ENCODE measurements around the gene C6orf132.
"Not testable (repeated sequence)": the region's sequence is repeated elsewhere in the genome, so short reads cannot be mapped to it uniquely, and the experiment has no call there.

C6orf132 gene

GRCh38 chr6:42142118-42142835, at the start of gene C6orf132:
TSS of gene C6orf132 (minus strand) at chr6:42142620. CDS start at chr6:42142444, 176 bp downstream.
- DNase-seq (ENCODE audit: low read depth in 2 of 2), result no peak

GRCh38 chr6:42190554-42191183, 48.2 kb upstream of the C6orf132 start:
- no peak for DNase-seq (ENCODE audit: low read depth in 2 of 2)

- DNase-seq (ENCODE audit: low read depth in 2 of 2), result no peak
Observed at GRCh38 chr6:42188406-42188805, 46.0 kb upstream of the C6orf132 start.

- DNase-seq (ENCODE audit: low read depth in 2 of 2), result no peak
Observed at GRCh38 chr6:42185597-42185996, 43.2 kb upstream of the C6orf132 start.

GRCh38 chr6:42184475-42184874, 42.1 kb upstream of the C6orf132 start:
- DNase-seq (ENCODE audit: low read depth in 2 of 2), result no peak

DNA sequence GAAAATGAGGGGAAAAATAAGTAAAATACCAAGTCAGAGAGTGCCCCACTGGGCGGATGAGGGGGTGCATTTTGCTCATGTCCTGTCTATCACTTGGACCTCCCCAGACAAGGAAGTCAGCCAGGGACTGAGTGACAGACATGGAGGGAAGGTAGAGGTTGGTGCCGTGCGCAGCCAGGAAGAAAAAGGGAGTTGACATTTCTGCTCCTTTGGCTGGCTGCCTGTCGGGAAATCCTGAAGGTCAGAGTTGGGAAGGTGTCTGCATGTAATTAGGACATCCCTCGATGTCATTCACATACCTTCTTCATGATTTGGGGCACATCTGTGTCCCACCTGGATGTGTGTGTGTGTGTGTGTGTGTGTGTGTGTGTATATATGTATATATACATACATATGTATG, 39.7 kb upstream of the C6orf132 start:
- no peak for DNase-seq (ENCODE audit: low read depth in 2 of 2)

GRCh38 chr6:42179945-42180313, 37.5 kb upstream of the C6orf132 start:
- peak; percentile 43 to 55 for DNase-seq (ENCODE audit: low read depth in 2 of 2)

GRCh38 chr6:42179261-42179944, 37.0 kb upstream of the C6orf132 start:
- DNase-seq (ENCODE audit: low read depth in 2 of 2), result no peak

GRCh38 chr6:42177514-42178364, 35.3 kb upstream of the C6orf132 start:
- DNase-seq (ENCODE audit: low read depth in 2 of 2), result no peak

GRCh38 chr6:42176981-42177380, 34.6 kb upstream of the C6orf132 start:
- no peak for DNase-seq (ENCODE audit: low read depth in 2 of 2)

DNA sequence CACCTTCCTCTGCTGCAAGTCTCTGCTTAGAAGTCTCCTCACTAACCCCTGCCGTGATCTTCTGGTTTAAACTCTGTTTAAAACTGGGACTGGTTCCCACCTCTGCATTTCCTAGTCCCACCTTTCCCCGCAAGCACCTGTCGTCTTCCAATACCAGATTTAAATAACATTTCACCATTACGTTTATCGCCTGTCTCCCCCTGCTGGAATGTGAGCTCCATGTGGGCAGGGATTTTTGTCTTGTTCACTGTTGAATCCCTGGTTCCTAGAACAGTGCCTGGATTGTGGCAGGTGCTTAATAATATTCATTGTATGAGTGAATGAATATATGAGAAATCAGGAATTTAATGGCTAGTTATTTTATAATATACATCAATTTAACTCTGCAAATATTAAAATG, 33.4 kb upstream of the C6orf132 start:
- DNase-seq (ENCODE audit: low read depth in 2 of 2), result no peak

- DNase-seq (ENCODE audit: low read depth in 2 of 2), result no peak
Observed at GRCh38 chr6:42173101-42173500, 30.7 kb upstream of the C6orf132 start, which contains the start of gene GUCA1A. TSS of gene GUCA1A (plus strand) at chr6:42173364. CDS start at chr6:42173614, 250 bp downstream.

- no peak for DNase-seq (ENCODE audit: low read depth in 2 of 2)
Observed at GRCh38 chr6:42171813-42172581, 29.6 kb upstream of the C6orf132 start.

DNA sequence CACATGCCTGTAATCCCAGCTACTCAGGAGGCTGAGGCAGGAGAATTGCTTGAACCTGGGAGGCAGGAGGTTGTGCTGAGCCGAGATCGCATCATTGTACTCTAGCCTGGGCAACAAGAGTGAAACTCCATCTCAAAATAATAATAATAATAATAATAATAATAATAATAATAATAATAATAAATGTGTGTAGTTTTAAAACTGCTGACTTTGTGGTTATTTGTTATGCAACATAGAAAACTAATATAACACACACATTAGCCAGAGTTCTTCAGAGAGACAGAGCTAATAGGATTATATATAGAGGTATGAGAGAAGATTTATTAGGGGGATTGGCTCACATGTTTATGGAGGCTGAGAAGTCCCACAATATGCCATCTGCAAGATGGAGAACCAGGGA, 27.4 kb upstream of the C6orf132 start:
- not testable (repeated sequence) for DNase-seq (ENCODE audit: low read depth in 2 of 2)

GRCh38 chr6:42168650-42169049, 26.2 kb upstream of the C6orf132 start:
- DNase-seq (ENCODE audit: low read depth in 2 of 2), result no peak

DNA sequence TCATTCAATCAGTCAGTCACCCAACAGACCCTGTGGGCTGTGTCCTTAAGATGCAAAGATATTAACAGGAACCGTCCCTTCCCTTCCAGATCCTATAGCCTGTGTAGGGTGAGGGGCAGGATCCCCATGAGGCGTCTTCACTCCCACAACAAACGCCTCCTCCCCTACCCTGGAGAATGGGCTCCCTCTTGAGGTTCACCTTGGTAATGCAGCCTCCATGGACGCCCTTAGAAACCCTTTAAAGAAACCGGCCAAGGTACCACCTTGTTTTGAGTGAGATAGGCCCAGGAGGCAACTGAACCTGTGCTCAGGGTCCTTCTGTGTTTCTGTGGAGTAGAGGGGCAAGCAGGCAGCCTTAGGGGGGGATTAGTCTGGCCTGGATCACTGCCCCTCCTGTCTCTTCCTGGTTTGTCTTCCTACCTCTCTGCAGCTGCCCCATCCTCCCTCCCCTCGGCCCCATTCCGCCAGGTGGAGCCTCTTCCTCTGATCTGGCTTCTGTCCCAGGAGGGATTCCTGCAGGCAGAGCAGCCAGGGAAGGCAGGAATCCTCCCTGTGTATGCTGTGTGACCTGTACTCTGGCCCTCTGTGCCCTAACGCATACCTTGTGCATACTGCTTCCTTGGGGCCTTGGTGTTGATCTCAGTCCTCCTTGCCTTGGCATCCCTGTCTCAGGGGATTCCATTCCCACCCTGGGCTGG, 24.2 kb upstream of the C6orf132 start:
- peak; percentile 49 to 79 for DNase-seq (ENCODE audit: low read depth in 2 of 2)

- no peak for DNase-seq (ENCODE audit: low read depth in 2 of 2)
Observed at GRCh38 chr6:42165016-42165415, 22.6 kb upstream of the C6orf132 start.

DNA sequence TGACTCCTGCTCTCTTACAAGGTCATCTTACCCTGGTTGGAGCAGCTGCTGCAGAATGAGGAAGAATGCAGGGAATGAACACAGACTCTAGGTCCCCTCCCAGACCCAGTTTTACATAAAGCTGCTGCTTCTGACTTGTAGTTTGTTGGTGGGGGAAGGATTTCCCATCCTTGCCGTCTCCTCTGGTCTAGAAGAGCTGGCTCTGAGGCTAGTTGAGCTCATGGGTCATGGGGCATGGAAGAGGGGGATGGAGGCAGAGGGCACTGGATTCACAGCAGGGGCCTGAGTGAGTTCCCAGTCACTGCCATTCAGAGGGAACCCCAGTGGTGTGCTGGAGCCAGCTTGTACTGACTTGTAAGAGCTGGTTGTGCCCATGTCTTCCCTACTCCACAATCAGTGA, 21.6 kb upstream of the C6orf132 start:
- no peak for DNase-seq (ENCODE audit: low read depth in 2 of 2)

DNA sequence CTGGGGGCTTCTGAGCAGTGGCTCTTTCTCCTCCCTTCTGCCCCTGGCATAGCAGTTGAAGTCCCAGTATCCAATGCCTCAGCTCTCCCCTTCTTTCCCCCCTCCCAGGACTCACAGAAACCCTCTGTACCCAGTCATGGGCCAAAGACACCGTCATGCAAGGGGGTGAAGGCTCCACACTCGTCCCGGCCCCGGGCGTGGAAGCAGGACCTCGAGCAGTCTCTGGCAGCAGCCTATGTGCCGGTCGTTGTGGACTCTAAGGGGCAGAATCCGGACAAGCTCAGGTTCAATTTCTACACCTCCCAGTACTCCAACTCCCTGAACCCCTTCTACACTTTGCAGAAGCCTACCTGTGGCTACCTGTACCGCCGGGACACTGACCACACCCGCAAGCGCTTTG, 20.4 kb upstream of the C6orf132 start:
- DNase-seq (ENCODE audit: low read depth in 2 of 2), result no peak

- no peak for DNase-seq (ENCODE audit: low read depth in 2 of 2)
Observed at GRCh38 chr6:42162384-42162783, 20.0 kb upstream of the C6orf132 start.

All from stimulated activated CD4-positive, alpha-beta T cell treated with anti-CD3 and anti-CD28 coated beads, Interleukin-15, amount 100 ng/mL, for 48 hours (primary cell).